Spleen (tissue), 7 donors: Measurements from ENCODE around the gene IFT172.

Experiments
- CTCF ChIP-seq, 11 experiments: fragments of 200-600 bp in 7 of 11; fragments of 450-650 bp in 4 of 11; sonication (generic) in 4 of 11; IDR thresholded peaks in 8 of 11; conservative IDR thresholded peaks in 3 of 11; 1 replicate in 7 of 11; 2 replicates in 4 of 11; pipeline versions ENCODE4 v1.4.0 to v1.8.0; 2016 to 2021; ENCODE audit warnings: antibody characterized with exemption in 11 of 11, inconsistent platforms in 4 of 11, mild to moderate bottlenecking in 1 of 11
- POLR2A ChIP-seq, 3 donors: fragments of 450-650 bp; IDR thresholded peaks; one replicate each; pipeline ENCODE4 v1.5.1; 2017; ENCODE audit warnings: antibody characterized with exemption in 3 of 3, mild to moderate bottlenecking in 1 of 3
- donor health status: DM: no; HTN: no; CAD: no; lungs with moderate emphysema.
- donor health status: DM: no; HTN: no; CAD: no.
- donor health status: DM: no; HTN: no; CAD: no.

- no peak for TF ChIP-seq CTCF (IDR thresholded peaks at IDR 0.05 in 8 of 11, conservative IDR thresholded peaks at IDR 0.05 in 3 of 11)
- no peak for TF ChIP-seq POLR2A (IDR thresholded peaks at IDR 0.05)
These were observed 58.1 kb downstream of the IFT172 start for GRCh38 chr2:27431395-27431794.
